ENCODE results near the gene KLK5.

- TF ChIP-seq CTCF (IDR thresholded peaks at IDR 0.05) (no peak), EP300 (IDR thresholded peaks at IDR 0.05) (no peak), POLR2A (IDR thresholded peaks at IDR 0.05; ENCODE audit: low read depth) (no peak), POLR2AphosphoS5 (IDR thresholded peaks at IDR 0.05) (no peak)
Measured at GRCh38 chr19:50959731-50960500, 7.1 kb upstream of the KLK5 start.

Data from esophagus muscularis mucosa (tissue), 4 donors.